Osteocyte (in vitro differentiated cells): ENCODE data around the gene FFAR3. TPM values are rescaled to one million over a fixed set of nuclear protein-coding genes. Genes with fewer than 3 reads are reported as not detected.

Source experiments
- DNase-seq: peaks from one replicate; pipeline ENCODE4 v3.0.0; 2021; ENCODE audit warnings: mixed read lengths; ENCODE audit not compliant: unreplicated experiment; ENCODE audit errors: extremely low spot score
- H3K27ac Mint-ChIP-seq: one replicate; pipeline ENCODE4 v1.8.0; 2021; ENCODE audit warnings: mild to moderate bottlenecking, mixed read lengths; ENCODE audit not compliant: unreplicated experiment
- H3K27me3 Mint-ChIP-seq: one replicate; pipeline ENCODE4 v1.8.0; 2021; ENCODE audit warnings: mixed read lengths; ENCODE audit not compliant: unreplicated experiment
- H3K36me3 Mint-ChIP-seq: one replicate; pipeline ENCODE4 v1.8.0; 2021; ENCODE audit warnings: mixed read lengths; ENCODE audit not compliant: unreplicated experiment
- H3K4me1 Mint-ChIP-seq: one replicate; pipeline ENCODE4 v1.8.0; 2021; ENCODE audit warnings: mixed read lengths; ENCODE audit not compliant: unreplicated experiment
- H3K4me3 Mint-ChIP-seq: one replicate; pipeline ENCODE4 v1.8.0; 2021; ENCODE audit warnings: mild to moderate bottlenecking, moderate library complexity, mixed read lengths; ENCODE audit not compliant: unreplicated experiment
- H3K9me3 Mint-ChIP-seq: one replicate; pipeline ENCODE4 v1.8.0; 2021; ENCODE audit warnings: mixed read lengths; ENCODE audit not compliant: unreplicated experiment
- total RNA-seq: library from RNA; stranded (reverse); gene quantifications from 2 replicates; pipeline ENCODE4 v1.2.1, GENCODE V29; 2021
- TF ChIP-seq, protein P1 (sequence below): fragments of 200-600 bp; sonication (generic); IDR thresholded peaks from 2 replicates; pipeline ENCODE4 v1.5.0; 2021; ENCODE audit warnings: antibody characterized with exemption, mild to moderate bottlenecking, moderate library complexity

FFAR3 gene
- total RNA-seq, 1 donor from 2014 or later = not detected

- Mint-ChIP-seq H3K9me3 (no peaks in the 10 kb centered on the region), H3K27ac (no peak overlapping the region), H3K36me3 (no peaks in the 10 kb centered on the region), H3K4me3 (no peak overlapping the region), H3K27me3 (peaks cover 4% of the 10 kb centered on the region), H3K4me1 (peaks cover 1% of the 10 kb centered on the region)
- TF ChIP-seq, protein P1, sequence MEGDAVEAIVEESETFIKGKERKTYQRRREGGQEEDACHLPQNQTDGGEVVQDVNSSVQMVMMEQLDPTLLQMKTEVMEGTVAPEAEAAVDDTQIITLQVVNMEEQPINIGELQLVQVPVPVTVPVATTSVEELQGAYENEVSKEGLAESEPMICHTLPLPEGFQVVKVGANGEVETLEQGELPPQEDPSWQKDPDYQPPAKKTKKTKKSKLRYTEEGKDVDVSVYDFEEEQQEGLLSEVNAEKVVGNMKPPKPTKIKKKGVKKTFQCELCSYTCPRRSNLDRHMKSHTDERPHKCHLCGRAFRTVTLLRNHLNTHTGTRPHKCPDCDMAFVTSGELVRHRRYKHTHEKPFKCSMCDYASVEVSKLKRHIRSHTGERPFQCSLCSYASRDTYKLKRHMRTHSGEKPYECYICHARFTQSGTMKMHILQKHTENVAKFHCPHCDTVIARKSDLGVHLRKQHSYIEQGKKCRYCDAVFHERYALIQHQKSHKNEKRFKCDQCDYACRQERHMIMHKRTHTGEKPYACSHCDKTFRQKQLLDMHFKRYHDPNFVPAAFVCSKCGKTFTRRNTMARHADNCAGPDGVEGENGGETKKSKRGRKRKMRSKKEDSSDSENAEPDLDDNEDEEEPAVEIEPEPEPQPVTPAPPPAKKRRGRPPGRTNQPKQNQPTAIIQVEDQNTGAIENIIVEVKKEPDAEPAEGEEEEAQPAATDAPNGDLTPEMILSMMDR = no peak
- DNase-seq = no peak
These were observed 47.3 kb upstream of the FFAR3 start for GRCh38 chr19:35310811-35311465.

GRCh38 chr19:35311901-35312665 is 46.2 kb upstream of the FFAR3 start:
- no peak for DNase-seq
- Mint-ChIP-seq H3K4me1 (peaks cover 1% of the 10 kb centered on the region), H3K27ac (no peak overlapping the region), H3K9me3 (no peaks in the 10 kb centered on the region), H3K36me3 (no peaks in the 10 kb centered on the region), H3K4me3 (no peak overlapping the region), H3K27me3 (peaks cover 4% of the 10 kb centered on the region)
- TF ChIP-seq, protein P1 = no peak

DNA sequence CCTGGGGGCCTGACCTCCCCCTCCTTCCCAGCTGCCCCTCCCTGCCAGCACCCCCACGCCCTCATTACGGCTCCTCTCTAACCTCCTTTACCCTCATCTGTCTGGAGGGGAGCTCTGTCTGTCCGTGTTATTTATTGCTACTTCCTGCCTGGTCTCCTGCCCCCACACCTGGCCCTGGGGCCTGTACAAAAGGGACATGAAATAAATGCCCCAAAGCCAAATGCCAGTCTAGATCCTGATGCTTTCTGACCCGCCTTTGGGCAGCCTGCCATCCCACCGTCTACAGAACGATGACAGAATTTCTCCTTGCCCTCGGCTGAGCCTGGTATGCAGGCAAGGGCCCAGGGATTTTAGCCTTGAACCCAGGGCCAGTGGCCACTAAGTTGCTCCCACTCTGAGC is 44.7 kb upstream of the FFAR3 start:
- H3K4me3 Mint-ChIP-seq = no peak overlapping the region
- TF ChIP-seq, protein P1 = no peak
- H3K27ac Mint-ChIP-seq = no peak overlapping the region
- H3K36me3 Mint-ChIP-seq = no peaks in the 10 kb centered on the region
- DNase-seq = no peak
- peaks cover 4% of the 10 kb centered on the region for H3K4me1 Mint-ChIP-seq
- H3K9me3 Mint-ChIP-seq = no peaks in the 10 kb centered on the region
- H3K27me3 Mint-ChIP-seq = no peaks in the 10 kb centered on the region

GRCh38 chr19:35314031-35314430 is 44.2 kb upstream of the FFAR3 start:
- H3K4me3 Mint-ChIP-seq = no peak overlapping the region
- DNase-seq = no peak
- H3K27ac Mint-ChIP-seq = no peak overlapping the region
- TF ChIP-seq, protein P1 = no peak
- no peaks in the 10 kb centered on the region for H3K36me3 Mint-ChIP-seq
- no peaks in the 10 kb centered on the region for H3K27me3 Mint-ChIP-seq
- no peaks in the 10 kb centered on the region for H3K9me3 Mint-ChIP-seq
- peaks cover 8% of the 10 kb centered on the region for H3K4me1 Mint-ChIP-seq

DNA sequence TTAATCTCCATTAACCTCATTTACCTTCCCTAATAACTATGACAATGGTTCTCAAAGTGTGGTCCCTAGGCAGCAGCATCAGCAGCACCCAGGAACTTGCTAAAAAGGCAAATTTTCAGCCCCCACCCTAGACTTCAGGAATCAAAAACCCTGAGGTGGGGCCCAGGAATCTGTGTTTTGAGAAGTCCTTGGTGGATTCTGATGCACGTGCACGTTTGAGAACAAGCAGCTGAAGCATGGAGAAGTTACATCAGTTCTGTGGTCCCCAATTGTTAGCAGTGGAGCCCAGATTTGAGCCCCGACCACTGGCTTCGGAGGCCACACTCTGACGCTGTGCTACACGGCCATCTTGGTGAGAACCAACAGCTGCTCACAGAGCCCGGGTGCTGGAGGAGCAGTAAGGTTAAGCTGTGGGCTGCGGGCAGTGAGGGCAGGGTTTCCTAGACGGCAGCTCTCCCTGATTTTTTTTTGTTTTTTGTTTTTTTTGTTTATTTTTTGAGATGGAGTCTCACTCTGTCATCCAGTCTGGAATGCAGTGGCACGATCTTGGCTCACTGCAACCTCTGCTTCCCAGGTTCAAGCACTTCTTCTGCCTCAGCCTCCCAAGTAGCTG is 43.3 kb upstream of the FFAR3 start:
- TF ChIP-seq, protein P1 = no peak
- no peaks in the 10 kb centered on the region for H3K9me3 Mint-ChIP-seq
- H3K27ac Mint-ChIP-seq = no peak overlapping the region
- no peak for DNase-seq
- peaks cover 9% of the 10 kb centered on the region for H3K4me1 Mint-ChIP-seq
- no peaks in the 10 kb centered on the region for H3K36me3 Mint-ChIP-seq
- H3K27me3 Mint-ChIP-seq = no peaks in the 10 kb centered on the region
- no peak overlapping the region for H3K4me3 Mint-ChIP-seq
